ENCODE data around the gene HRH3.

HRH3 gene

GRCh38 chr20:62197801-62198200 lies 22.3 kb downstream of the HRH3 start:
- DNase-seq (ENCODE audit: low spot score), result no peak

GRCh38 chr20:62197311-62197710 lies 22.8 kb downstream of the HRH3 start:
- no peak for DNase-seq (ENCODE audit: low spot score)

- DNase-seq (ENCODE audit: low spot score), result no peak
Measured at GRCh38 chr20:62196286-62196685, 23.8 kb downstream of the HRH3 start.

- no peak for DNase-seq (ENCODE audit: low spot score)
Measured at GRCh38 chr20:62195736-62196135, 24.3 kb downstream of the HRH3 start.

GRCh38 chr20:62195075-62195405 lies 25.0 kb downstream of the HRH3 start:
- DNase-seq (ENCODE audit: low spot score), result peak; percentile 60

GRCh38 chr20:62193079-62194025 lies 26.7 kb downstream of the HRH3 start:
- no peak for DNase-seq (ENCODE audit: low spot score)

- DNase-seq (ENCODE audit: low spot score), result no peak
Measured at GRCh38 chr20:62192635-62193034, 27.4 kb downstream of the HRH3 start.

- no peak for DNase-seq (ENCODE audit: low spot score)
Measured at GRCh38 chr20:62191781-62192559, 28.1 kb downstream of the HRH3 start.

GRCh38 chr20:62190639-62191411 lies 29.3 kb downstream of the HRH3 start:
- DNase-seq (ENCODE audit: low spot score), result no peak

- DNase-seq (ENCODE audit: low spot score), result no peak
Measured at GRCh38 chr20:62186887-62187866, 32.9 kb downstream of the HRH3 start.

GRCh38 chr20:62186096-62186426 lies 34.0 kb downstream of the HRH3 start:
- DNase-seq (ENCODE audit: low spot score), result no peak

GRCh38 chr20:62183426-62184142 lies 36.5 kb downstream of the HRH3 start:
- peak; percentile 21 for DNase-seq (ENCODE audit: low spot score)

- peak; percentile 98 for DNase-seq (ENCODE audit: low spot score)
Measured at GRCh38 chr20:62182469-62183425, 37.3 kb downstream of the HRH3 start, which contains the start of gene MTG2. MTG2 (plus strand) TSS chr20:62183028; CDS start chr20:62193421, 10,393 bp downstream.

GRCh38 chr20:62181808-62182207 lies 38.3 kb downstream of the HRH3 start:
- DNase-seq (ENCODE audit: low spot score), result peak; percentile 51

- no peak for DNase-seq (ENCODE audit: low spot score)
Measured at GRCh38 chr20:62179162-62179504, 40.9 kb downstream of the HRH3 start.

GRCh38 chr20:62178316-62179161 lies 41.5 kb downstream of the HRH3 start:
- DNase-seq (ENCODE audit: low spot score), result no peak

- no peak for DNase-seq (ENCODE audit: low spot score)
Measured at GRCh38 chr20:62177307-62177706, 42.8 kb downstream of the HRH3 start.

GRCh38 chr20:62176866-62177265 lies 43.2 kb downstream of the HRH3 start:
- DNase-seq (ENCODE audit: low spot score), result no peak

GRCh38 chr20:62175711-62176110 lies 44.4 kb downstream of the HRH3 start:
- DNase-seq (ENCODE audit: low spot score), result no peak
